ENCODE measurements around the gene AADAT.

GRCh38 chr4:170079981-170080380 lies 9.8 kb downstream of the AADAT start:
- TF ChIP-seq POLR2AphosphoS5 (IDR thresholded peaks at IDR 0.05; ENCODE audit: low read depth, low read length) (no peak), TAF1 (IDR thresholded peaks at IDR 0.05; ENCODE audit: low read depth, low read length) (no peak), POLR2A (IDR thresholded peaks at IDR 0.05; ENCODE audit: low read depth, low read length) (no peak)

Measured in GM12891 (cell line).